HG02642 (cell line): ENCODE measurements around the gene MRPL33.

Experiments
- ATAC-seq: cut with Tn5 transposase; IDR thresholded peaks from one replicate; pipeline ENCODE4 v1.9.1; 2021; ENCODE audit warnings: mild to moderate bottlenecking; ENCODE audit not compliant: unreplicated experiment, poor library complexity

The MRPL33 gene

DNA sequence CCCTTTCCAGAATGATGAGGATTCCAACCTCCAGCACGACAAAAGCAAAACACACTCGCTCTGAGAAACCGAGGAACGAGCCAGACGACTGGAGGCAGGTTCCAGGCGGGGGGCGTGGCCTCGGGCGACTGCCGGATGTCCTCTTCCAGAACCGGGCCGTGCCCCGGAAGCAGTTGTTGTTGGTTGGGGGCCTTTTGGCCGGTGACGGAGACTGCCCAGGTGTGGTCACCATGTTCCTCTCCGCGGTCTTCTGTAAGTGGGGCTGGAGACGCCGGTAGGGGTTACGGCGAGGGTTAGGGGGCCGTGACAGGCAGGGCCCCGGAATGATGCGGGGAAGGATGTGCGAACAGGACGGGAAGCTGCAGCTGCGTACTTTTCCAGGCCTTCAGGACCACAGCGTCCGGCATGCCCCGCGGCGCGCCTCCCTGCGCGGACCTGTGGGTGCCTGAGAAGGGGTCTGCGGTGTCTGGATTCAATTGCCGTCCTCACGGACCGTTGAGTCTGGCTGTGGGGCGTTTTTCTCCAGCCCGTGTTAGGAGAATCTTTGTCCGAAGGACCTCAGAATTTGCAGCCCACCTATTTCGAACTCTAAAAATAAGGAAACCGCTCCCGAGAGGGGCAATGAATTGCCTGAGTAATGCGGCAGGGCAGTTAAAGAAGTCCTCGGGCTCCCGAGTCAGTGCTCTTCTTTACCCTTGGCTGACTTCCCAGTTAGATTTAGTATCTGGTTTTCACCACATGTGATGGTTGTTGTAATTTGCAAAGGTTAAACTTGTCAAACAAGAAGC is at the start of gene MRPL33:
TSS of gene MRPL33 (plus strand) at position 172 of the 788 bp plus-strand sequence. CDS start at position 231, 59 bp downstream.
- peak; percentile 96 for ATAC-seq

DNA sequence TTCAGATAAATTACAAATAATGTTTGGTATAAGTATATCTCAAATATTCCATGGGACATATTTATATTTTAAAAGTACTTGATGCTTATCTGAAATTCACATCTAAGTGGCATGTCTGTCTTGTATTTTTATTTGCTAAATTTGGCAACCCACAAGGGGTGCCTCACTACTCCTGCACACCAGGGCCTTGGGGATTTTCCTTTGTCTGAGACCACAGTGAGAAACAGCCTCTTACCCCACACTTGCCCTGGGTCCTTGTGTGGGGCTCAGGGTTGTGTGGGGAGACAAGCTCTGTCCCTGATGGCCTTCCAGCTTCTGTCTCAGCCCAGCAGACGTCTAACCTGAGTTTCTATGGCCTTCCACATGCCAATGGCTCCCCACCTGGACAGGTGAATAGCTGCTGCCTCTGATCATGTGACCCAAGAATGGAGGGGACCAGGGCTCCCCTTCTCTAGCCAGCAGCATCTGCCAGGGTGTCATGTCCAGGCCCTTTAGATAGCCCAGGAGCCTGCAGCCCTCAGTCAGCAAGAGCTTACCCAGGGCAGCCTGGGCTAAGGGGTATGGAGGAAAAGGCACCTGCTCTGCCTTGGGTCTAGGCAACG is 49.5 kb upstream of the MRPL33 start:
- no peak for ATAC-seq

DNA sequence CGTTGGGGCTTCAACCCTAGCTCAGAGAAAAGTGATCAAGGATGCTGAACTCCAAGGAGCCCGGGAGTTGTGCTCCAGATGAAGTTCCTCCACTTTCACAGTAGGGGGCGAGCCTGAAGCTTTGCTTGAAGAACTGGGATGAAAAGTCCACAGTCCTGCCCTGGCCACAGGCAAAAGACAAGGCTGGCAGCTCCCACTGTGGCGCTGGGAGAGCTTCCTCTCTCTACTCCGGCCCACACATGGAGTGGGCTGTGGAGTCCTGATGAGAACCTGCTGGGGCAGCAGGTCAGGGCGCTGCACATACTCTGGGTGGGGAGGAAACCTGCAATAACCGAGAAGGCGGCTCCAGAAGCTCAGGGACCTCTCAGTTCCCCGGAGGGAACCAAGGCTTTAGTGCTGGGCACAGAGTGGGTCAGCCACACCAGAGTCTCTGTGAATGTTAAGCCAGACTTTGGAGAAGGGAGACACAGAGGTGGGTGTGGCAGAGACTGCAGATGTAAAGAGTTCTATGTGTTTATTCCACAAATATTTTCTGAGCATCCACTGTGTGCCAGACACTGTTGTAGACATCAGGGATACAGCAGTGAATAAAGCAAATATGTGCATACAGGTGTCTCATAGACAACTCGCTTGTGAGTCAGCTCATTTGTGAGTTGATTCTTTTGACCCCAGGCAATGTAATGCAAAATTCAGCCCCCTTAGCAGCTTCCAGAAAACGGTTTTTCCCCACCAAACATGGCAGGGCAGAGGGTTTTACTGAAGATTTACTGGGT is 48.0 kb upstream of the MRPL33 start:
- ATAC-seq = no peak

DNA sequence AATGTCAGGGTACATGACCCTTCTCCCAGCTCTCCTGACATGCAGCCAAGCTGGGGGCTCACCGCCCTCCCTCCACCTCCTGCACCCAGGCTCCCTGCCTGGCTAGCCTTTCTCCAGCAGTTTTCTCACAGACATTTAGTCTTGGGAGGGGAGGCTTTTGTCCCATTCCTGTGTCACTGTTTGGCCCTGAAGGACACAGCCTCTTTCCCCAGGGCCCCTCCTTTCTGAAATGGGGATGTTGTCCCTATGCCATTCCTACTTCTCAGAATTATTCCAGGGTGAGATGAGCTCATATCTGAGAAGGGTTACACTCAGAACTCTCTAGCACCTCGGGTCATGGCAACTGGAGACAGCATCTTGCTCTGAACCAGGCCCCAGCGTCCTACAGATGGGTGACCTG is 47.3 kb upstream of the MRPL33 start:
- no peak for ATAC-seq

DNA sequence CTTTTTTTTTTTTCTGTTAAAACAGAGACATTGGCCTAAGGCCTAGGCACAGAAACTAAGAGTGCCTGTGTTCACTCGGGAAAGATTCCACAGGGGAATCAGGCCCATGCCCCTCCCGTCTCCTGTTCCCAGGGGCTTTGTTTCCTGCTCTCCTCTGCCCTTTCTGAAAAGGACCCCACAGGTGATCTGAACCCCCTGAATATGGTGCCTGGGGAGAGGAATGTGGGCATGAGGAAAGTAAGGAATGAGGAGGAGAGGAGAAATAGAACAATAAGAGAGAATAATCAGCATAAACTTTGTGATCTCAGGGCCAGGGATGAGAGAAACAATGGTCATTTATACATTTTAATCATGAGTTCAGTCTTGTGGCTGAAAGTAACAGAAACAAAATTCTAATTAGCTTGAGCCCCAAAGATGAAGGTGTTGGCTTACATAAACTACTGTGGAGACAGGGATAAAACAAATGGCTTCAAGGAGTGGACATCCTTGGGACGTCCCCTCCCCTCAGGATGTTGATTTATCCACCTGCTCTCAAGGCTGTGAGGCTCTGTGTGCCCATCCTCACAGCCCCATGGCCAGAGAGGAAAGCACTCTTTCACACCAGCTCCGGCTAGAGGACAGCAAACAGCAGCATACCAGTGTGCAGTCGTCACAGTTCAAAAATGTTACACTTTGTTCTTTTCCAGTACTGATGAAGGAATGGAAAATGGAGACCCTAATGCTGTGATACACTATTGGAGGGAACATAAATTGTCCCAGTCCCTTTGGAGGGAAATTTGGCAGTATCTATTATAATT is 46.4 kb upstream of the MRPL33 start:
- no peak for ATAC-seq

DNA sequence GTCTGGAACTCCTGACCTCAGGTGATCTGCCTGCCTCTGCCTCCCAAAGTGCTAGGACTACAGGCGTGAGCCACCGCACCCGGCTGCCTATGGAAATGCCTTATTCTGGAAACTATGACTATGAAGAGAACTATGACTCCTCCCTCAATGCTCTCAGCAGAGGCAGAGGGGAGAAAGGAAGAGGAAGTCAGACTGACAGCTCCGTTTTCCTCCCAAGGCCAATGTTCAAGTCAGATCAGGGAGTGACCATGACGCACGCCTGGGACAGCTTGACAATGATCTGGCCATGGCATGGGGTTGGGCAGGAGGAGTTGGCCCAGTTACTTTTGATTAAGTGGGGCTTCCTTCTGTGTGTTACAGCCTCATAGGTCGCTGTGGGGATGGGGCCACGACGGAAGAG is 44.3 kb upstream of the MRPL33 start:
- ATAC-seq = no peak

DNA sequence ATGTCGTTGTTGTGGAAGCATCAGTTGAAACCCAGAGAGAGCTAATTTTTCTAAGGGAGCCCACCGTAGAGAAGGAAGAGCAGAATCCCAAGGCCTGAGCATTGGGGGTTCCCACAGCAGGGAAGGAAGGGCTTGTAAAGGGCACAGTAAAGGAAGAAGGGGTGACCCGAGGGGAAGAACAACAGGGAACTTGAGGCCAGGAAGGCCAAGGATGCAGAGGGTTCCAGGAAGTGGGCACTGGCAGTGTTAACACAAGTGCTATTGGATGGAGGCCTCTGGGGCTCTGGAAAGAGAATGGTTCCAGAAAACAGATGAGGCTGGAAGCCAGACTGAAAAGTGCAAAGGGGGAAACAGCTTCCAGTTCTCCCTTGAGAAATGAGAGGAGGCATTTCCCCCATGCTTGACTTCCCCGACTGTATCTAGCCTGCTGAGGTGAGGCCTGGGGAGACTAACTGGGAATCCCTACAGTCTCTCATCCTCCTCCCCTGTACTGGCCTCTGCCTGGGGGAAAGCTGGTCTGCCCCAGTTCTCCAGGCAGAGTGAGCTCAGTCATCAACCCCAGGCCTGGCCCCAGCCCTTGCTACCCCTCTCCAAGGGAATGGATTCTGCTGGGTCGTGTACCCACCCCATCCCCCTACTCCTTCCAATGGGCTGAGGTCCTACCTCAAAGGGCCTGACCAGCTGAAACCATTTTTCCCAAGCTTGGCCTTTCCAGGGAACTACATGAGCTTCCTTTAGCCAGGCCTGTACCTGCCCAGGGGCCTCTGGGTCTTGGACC is 43.2 kb upstream of the MRPL33 start:
- no peak for ATAC-seq

DNA sequence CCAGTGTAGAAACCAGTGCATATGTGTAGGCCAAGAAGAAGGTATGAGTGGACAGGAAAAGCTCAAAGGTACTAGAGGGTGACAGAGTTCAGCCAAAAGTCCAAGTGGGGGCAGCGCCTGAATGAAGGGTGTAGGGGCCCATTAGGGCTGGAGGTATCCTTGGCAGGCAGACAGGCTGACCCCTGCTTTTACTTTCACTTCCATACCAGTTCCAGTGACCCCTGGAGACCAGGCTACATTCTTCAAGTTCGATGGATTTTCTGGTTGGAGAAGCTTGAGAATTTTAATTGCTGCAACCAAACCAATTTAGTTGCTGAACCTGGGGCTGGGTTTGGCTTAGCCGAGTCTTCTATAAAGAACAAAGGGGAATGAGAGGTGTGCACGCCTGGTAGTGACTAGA is 42.3 kb upstream of the MRPL33 start:
- ATAC-seq = no peak

DNA sequence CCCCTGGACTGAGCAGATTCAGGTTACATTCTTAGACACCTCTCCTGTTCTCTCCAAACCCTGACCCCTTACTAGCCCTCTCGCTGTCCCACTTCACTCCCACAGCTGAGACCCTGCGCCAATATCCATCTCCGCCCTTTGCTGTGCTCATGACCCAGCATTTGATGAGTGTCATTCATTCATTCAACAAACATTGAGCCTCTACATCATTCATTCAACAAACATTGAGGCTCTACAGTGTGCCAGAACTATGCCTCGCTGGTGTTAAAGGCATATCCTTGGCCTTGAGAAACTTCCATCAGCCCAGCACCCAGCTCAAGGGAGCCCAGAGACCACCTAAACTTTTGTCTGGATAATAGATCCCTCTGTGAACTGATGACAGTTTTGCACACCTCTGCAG is 41.9 kb upstream of the MRPL33 start:
- no peak for ATAC-seq

DNA sequence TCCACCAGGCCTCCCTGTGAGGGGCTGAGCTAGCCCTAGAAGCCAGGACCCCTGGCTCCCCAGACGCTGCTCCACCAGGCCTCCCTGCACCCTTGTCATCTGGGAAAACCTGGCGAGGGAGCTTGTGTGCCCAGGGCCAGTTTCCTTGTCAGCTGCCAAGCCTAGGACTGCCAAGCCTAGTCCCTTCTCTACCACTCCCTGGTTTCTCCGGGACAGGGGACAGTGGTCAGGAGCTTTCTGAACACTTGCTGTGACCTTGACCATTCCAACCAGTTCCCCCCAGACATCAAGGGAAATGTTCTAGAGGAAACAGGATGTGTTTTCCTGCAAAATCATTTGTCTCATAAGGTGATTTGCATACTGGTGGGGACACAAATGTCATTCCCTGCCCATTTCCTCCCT is 41.3 kb upstream of the MRPL33 start:
- ATAC-seq = no peak

DNA sequence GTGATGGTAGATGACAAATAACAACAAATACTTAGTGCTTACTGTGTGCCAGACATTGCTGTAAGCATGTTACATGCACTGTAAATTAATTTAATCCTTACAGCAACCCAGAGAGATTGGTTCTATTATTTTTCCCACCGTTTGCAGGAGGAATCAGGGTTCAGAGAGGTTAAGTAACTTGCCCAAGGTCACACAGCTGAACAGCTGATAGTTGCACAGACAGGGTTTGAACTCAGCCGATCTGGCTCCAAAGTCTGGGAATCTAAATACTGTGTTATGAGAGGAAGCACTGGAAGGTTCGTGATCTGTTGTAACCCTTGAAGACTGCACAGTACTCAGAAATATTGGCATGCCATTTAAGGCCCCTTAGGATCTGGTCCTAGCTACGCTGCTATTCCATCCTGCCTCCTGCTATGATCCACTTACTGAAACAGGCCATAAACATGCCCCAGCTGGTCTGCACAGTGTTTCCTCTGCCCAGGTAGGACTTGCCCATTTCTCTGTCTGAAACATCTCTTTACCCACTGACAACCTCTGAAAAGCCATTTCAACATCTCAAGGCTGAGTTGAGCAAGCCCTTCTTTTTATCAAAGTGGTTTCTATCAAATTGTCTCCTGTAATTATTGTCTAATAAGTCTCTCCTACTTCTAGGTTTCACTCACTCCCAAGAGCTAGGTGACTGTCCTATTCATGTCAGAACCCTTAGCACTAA is 40.4 kb upstream of the MRPL33 start:
- ATAC-seq = no peak

DNA sequence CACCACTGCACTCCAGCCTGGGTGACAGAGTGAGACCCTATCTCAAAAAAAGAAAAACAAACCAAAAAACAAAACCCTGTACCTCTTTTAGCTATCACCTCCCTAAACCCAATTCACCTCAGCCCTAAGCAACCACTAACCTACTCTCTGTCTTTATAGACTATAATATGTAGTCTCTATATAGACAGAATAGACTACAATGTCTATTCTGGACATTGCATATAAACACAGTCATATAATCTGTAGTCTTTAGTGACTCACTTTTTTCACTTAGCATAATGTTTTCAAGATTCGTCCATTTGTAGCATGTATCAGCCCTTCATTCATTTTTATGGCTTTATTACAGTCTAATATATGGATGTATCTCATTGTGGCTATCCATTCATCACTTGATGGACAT is 37.2 kb upstream of the MRPL33 start:
- ATAC-seq = no peak

DNA sequence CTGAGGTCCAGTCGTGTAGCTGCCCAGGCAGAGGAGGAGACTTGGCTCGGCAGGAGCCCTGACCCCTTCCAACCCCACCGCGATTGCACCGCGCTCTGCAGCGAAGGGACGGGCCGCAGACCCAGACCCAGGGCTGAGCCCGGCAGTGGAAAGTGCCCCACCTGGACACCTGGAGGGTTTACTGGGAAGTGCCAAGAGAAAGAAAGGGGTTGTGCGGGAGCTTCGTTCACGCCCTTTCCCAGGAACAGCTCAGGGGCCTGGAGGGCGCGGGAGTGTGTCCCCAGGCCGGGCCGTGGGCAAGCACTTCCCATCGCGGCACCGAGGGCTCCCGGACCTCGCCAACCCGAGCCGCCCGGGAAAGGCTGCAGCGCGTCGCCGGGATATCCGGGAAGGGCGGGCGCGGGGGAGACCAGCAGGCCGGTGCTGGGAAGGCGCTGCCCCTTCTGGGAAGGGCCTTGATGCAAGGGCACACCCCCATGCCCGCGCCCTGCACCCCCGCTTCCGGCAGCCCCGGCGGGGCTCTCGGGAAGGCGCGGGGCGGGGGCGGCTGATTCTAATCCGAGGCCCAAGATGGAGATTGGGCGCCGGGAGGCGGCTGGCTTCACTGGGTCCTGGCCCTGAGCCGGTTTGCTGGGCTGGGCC is 36.1 kb upstream of the MRPL33 start:
- ATAC-seq = no peak

DNA sequence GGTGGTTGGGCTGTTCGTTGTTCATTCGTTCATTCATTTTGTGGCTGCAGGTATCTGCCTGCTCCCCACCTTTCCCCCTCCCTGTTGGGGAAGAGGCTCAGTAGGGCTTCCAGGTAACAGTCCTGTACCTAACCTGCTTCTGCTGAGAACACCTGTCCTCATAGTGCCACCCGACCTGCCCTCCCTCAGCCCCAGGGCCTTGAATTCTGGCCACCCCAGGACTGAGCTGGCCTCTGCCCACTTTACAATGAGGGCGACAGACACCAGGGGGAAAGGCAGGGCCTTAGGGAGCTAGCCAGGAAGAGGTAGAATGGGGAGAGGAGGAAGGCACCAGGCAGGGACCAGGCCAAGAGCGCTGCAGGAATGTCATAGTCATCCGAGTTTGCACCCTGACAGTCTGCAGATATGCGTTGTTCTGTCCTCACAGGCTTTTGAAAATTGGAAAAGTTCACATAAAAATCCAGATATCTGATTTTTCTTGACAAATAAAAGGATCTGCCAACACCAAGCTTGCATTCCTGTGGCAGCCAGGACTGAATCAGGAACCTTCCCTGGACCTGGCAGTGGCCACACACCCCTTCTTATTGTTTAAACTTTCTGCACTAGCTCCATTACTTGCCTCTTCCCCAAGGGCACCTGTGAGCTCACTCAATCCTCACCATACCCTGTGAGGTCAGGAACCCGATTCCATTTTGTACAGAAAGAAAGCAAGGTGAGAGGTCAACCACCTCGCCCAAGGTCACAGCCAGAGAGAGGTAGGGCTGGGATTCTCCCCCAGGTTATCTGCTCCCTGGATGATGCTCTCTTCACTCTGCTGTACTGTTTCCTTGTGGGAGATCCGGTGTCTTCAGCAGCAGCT is 35.3 kb upstream of the MRPL33 start:
- no peak for ATAC-seq

DNA sequence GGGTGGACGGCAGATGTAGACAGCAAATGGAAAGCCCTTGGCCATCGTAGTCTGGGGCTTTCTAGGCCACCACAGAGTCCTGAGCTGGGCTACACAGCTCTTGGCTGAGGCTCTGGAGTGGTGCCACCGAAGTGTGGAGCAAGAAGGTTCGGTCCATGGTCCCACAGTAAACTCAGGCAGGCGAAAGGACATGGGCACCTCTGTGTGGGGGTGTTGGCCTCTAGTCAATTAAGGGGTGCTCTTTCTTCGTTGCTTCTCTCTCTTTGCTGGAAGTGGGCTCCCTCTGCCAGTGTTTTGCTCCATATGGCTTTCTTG is 34.7 kb upstream of the MRPL33 start:
- ATAC-seq = no peak

DNA sequence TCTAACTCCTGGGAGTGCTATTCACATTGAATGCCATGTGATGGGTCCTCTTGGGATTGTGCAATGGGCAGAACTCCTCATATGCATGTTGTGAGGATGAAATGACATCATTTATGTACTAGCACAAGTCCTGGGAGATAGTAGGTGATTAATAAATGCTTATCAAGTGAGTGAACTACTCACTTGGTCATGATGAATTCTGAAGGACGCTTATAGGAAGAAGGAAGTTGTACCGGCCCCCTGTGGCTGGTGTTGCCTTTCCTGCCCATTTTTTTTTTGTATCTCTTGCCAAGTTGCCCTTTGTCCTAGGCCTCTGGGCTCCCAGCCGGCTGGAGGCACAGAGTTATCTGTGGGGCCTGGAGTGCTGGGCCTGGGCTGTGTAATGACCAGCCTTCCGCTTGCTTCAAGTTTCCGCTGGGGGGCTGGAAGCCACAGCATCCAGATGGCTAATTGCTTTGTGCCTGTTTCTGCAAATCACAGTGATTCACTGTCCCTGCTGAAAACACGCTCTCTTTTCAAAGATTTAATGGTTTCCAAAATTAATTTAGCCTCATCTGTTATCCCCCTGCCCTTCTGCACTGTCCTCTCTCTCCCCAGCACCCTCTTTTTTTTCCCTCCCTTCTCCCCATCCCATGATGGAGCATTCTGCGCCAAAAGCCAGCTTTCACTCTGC is 33.7 kb upstream of the MRPL33 start:
- ATAC-seq = no peak

DNA sequence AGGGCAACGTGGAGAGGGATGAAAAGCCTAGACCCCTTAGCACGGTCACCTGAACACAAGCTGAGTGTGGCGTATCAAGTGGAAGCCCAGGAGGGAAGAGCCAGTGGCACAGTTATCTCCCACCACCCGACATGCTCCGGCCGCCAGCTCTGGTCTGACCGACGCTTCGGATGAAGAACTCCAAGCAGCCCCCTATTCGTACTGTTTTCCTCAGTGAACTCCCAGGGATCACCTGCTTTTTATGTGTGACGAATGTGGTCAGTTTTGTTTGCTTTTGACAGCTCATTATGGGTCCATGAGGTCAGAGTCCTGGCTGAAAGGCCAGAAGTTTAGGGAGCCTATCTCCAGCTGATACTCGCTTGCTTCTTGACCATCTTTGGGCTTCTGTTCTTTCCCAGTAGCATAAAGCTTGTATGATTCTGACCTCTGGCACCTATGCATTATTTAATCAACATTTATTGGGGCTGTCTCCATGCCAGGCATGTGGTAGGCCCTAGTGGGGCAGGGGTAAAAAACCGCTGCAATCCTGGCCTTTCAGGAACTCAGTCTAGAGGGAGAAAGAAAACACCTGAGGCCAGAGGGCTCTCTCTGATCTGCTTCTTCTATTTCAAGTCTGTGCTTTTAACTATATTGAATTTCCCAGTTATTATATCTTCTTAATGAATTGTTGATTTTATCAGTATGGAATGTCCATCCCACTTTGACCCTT is 33.0 kb upstream of the MRPL33 start:
- no peak for ATAC-seq
